Measurements from ENCODE around the gene SNX6. TPM values are rescaled to one million over a fixed set of nuclear protein-coding genes. Genes with fewer than 3 reads are reported as not detected.

SNX6 gene
- total RNA-seq = 119 and 233 TPM in 2 replicates

DNA sequence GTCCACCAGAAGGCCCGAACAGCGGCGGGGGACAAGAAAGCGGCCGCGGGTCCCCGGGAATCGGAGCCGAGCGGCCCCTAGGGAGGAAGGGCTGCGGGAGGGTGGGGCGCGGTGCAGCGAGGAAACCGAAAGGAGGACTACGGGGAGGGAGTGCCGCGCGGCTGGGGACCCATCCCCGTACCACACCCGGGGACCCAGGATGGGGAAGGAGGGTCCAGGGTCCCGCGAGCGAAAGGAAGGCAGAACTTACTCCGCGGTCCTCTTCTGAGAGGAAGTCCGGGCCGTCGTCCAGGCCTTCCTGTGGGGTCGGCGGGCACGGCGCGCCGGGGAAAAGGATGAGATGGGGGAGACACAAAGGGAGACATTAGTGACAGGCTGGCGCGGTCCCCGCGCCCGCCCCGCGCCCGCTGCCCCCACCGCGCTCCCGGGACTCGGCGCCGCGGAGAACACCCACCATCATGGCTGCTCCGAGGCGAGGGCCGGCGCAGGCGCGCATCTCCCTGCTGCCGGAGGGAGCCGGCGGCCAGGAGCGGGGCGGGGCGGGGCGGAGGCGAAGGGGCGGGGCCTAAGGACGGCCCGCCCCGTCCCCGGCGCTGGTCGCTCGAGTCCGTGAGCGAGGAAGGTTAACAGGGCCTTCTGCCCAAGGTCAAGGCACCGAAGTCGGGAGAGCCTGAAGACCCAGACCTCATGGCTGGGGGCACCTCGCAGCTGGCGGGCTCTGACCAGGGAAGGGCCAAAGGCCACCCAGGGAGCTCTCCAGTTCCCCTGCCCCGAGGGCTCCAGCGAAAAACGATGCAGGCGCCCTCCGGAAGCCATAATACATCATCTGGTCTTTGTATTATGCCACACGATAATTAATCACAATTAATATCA lies at the start of gene SNX6:
TSS of gene SNX6 (minus strand) at position 492 of the 873 bp plus-strand sequence. CDS start at position 460, 32 bp downstream.
- H3K4me3 ChIP-seq (ENCODE audit: low read depth, low read length) = peak within 1 kb of the TSS; percentile 97
- peak; percentile 75 for DNase-seq (ENCODE audit: low read depth)
- TF ChIP-seq, protein P1, sequence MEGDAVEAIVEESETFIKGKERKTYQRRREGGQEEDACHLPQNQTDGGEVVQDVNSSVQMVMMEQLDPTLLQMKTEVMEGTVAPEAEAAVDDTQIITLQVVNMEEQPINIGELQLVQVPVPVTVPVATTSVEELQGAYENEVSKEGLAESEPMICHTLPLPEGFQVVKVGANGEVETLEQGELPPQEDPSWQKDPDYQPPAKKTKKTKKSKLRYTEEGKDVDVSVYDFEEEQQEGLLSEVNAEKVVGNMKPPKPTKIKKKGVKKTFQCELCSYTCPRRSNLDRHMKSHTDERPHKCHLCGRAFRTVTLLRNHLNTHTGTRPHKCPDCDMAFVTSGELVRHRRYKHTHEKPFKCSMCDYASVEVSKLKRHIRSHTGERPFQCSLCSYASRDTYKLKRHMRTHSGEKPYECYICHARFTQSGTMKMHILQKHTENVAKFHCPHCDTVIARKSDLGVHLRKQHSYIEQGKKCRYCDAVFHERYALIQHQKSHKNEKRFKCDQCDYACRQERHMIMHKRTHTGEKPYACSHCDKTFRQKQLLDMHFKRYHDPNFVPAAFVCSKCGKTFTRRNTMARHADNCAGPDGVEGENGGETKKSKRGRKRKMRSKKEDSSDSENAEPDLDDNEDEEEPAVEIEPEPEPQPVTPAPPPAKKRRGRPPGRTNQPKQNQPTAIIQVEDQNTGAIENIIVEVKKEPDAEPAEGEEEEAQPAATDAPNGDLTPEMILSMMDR (IDR thresholded peaks at IDR 0.05; ENCODE audit: insufficient read depth, low read depth, low read length) = no peak

DNA sequence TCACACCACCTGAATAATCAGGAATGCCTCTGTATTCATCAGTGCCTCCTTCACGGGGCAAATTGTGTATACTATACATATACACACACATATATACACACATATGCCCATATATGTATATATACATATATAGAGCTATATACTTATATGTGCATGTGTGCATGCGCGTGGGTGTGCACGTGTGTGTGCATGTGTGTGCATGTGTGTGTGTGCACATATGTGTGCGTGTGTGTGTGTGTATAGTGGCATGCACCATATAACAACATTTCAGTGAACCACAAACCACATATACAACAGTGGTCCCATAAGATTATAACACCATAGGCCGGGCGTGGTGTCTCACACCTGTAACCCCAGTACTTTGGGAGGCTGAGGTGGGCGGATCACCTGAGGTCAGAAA lies 48.8 kb upstream of the SNX6 start:
- no peak for DNase-seq (ENCODE audit: low read depth)
- no peak overlapping the region for H3K4me3 ChIP-seq (ENCODE audit: low read depth, low read length)
- TF ChIP-seq, protein P1 (IDR thresholded peaks at IDR 0.05; ENCODE audit: insufficient read depth, low read depth, low read length) = no peak

DNA sequence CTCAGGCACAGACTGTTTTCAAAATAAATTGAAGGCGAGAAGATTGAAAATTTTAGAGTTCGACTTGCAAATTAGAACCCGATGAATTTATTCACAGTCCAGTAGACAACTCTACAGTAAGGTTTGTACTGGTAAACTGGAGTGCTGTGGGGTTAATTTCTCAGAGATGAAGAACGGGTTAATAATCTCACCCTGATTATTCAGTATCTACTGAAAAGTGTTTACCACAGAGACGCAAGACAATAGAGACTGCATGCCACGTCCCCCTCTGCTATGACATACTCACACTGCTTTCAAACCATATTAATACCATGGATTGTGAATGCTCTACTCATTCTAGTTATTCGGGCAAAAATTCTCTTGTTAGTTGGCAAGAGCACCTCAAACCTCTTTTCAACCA lies 48.4 kb upstream of the SNX6 start:
- no peak overlapping the region for H3K4me3 ChIP-seq (ENCODE audit: low read depth, low read length)
- TF ChIP-seq, protein P1 (IDR thresholded peaks at IDR 0.05; ENCODE audit: insufficient read depth, low read depth, low read length) = no peak
- DNase-seq (ENCODE audit: low read depth) = no peak

DNA sequence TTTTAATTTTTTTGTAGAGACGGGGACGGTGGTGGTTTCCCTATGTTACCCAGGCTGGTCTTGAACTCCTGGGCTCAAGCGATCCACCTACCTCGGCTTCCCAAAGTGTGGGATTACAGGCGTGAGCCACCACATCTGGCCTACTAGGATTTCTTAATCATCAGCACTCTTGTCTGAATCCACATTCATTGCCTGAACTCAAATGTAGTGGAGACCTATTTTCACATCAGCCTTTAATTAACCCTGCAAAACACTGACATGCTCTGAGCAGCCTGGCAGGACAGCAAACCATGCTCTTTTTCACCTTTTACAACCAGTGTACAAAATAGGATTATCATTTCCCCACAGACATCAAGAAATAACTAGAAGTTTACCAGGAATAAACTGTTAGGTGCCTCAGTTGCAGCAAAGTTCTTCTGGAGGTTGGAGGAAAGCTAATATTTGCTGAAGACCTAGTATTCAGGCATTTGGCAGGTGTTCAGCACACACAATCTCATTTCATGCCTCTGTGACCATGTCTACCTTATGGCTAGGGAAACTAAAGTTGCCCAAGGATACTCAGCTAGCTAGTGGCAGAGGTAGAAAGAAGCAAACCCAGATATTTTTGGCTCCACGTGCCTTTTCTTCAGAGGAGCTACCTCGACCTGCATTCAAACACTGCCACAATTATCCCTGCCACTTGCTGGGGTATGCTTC lies 46.7 kb upstream of the SNX6 start:
- H3K4me3 ChIP-seq (ENCODE audit: low read depth, low read length) = no peak overlapping the region
- TF ChIP-seq, protein P1 (IDR thresholded peaks at IDR 0.05; ENCODE audit: insufficient read depth, low read depth, low read length) = no peak
- no peak for DNase-seq (ENCODE audit: low read depth)

DNA sequence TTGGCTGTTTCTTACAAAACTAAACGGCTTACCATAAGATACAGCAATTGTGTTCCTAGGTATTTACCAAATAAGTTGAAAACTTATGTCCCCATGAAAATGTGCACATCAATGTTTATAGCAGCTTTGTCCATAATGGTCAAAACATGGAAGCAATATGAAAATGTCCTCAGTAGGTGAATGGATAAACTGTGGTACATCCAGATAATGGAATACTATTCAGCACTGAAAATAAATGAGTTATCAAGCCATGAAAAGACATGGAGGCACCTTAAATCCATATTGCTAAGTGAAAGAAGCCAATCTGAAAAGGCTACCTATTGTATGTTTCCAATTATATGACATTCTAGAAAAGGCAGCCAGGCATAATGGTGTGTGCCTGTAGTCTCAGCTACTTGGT lies 43.8 kb upstream of the SNX6 start:
- TF ChIP-seq, protein P1 (IDR thresholded peaks at IDR 0.05; ENCODE audit: insufficient read depth, low read depth, low read length) = no peak
- H3K4me3 ChIP-seq (ENCODE audit: low read depth, low read length) = no peak overlapping the region
- no peak for DNase-seq (ENCODE audit: low read depth)

GRCh38 chr14:34671716-34672115 lies 41.8 kb upstream of the SNX6 start:
- no peak overlapping the region for H3K4me3 ChIP-seq (ENCODE audit: low read depth, low read length)
- no peak for DNase-seq (ENCODE audit: low read depth)
- TF ChIP-seq, protein P1 (IDR thresholded peaks at IDR 0.05; ENCODE audit: insufficient read depth, low read depth, low read length) = no peak

All from fibroblast of villous mesenchyme (primary cell).